CD14-positive monocyte (primary cell): ENCODE measurements around the gene TAPT1. TPM values are rescaled to one million over a fixed set of nuclear protein-coding genes. Genes with fewer than 3 reads are reported as not detected.
A peak's percentile ranks its signal among the peaks of the same experiment; 100 is the strongest.

Experiments used
- DNase-seq, 3 donors: peaks; one replicate each; pipeline ENCODE4 v3.0.0-alpha.2; 2011 to 2022
- H2AFZ ChIP-seq: 2 replicates; pipeline ENCODE4 v1.6.0; 2012; ENCODE audit warnings: mild to moderate bottlenecking, low read depth, low read length, inconsistent platforms; ENCODE audit not compliant: insufficient read depth, poor library complexity, severe bottlenecking
- H3K27ac ChIP-seq, 2 donors: 1 replicate in 1 of 2; 2 replicates in 1 of 2; pipeline ENCODE4 v1.5.1; 2012 to 2013; ENCODE audit warnings: low read length in 2 of 2, control low read depth in 1 of 2, inconsistent platforms in 1 of 2, low read depth in 1 of 2, mild to moderate bottlenecking in 1 of 2
- H3K27me3 ChIP-seq, 2 donors: one replicate each; pipeline versions ENCODE4 v1.6.0 to v1.6.1; 2011 to 2013; ENCODE audit warnings: low read length in 2 of 2; ENCODE audit not compliant: control insufficient read depth in 2 of 2, insufficient read depth in 2 of 2
- H3K36me3 ChIP-seq, 2 donors: replicated peaks in 1 of 2; 1 replicate in 1 of 2; 2 replicates in 1 of 2; pipeline versions ENCODE4 v1.5.1 to v1.6.1; 2012 to 2013; ENCODE audit warnings: low read length in 2 of 2, control low read depth in 1 of 2, inconsistent platforms in 1 of 2, mild to moderate bottlenecking in 1 of 2; ENCODE audit not compliant: insufficient read depth in 2 of 2, control insufficient read depth in 1 of 2
- H3K4me1 ChIP-seq, 2 donors: 1 replicate in 1 of 2; 2 replicates in 1 of 2; pipeline versions ENCODE4 v1.5.1 to v1.6.1; 2012 to 2013; ENCODE audit warnings: low read length in 2 of 2, control low read depth in 1 of 2, inconsistent platforms in 1 of 2, mild to moderate bottlenecking in 1 of 2, moderate library complexity in 1 of 2; ENCODE audit not compliant: insufficient read depth in 2 of 2, control insufficient read depth in 1 of 2
- H3K4me2 ChIP-seq: replicated peaks from 2 replicates; pipeline ENCODE3; 2012; ENCODE audit warnings: low read length, moderate library complexity, mild to moderate bottlenecking; ENCODE audit not compliant: poor library complexity, severe bottlenecking; ENCODE audit errors: extremely low read depth
- H3K4me3 ChIP-seq, 3 experiments: fragments of 200-600 bp in 1 of 3; sonication (generic) in 1 of 3; replicated peaks in 1 of 3; 1 replicate in 2 of 3; 2 replicates in 1 of 3; pipeline ENCODE4 v1.5.1; 2011 to 2013; ENCODE audit warnings: low read length in 3 of 3, mild to moderate bottlenecking in 3 of 3, control low read depth in 2 of 3, low read depth in 2 of 3, inconsistent platforms in 1 of 3, moderate library complexity in 1 of 3
- H3K79me2 ChIP-seq: 2 replicates; pipeline ENCODE4 v1.6.0; 2012; ENCODE audit warnings: mild to moderate bottlenecking, control low read depth, inconsistent platforms, low read length, moderate library complexity; ENCODE audit not compliant: insufficient read depth
- H3K9ac ChIP-seq: 2 replicates; pipeline ENCODE4 v1.6.0; 2017; ENCODE audit warnings: low read length, mild to moderate bottlenecking; ENCODE audit not compliant: insufficient read depth, poor library complexity, severe bottlenecking
- H3K9me3 ChIP-seq, 2 donors: replicated peaks in 1 of 2; 1 replicate in 1 of 2; 2 replicates in 1 of 2; pipeline versions ENCODE4 v1.5.1 to v1.6.1; 2012 to 2013; ENCODE audit warnings: low read length in 2 of 2, control low read depth in 1 of 2; ENCODE audit not compliant: control insufficient read depth in 1 of 2, insufficient read depth in 1 of 2
- H4K20me1 ChIP-seq: 2 replicates; pipeline ENCODE4 v1.6.0; 2012; ENCODE audit warnings: mild to moderate bottlenecking, low read length, control low read depth, moderate library complexity; ENCODE audit not compliant: insufficient read depth
- H3K27ac Mint-ChIP-seq, 7 donors: one replicate each; pipeline ENCODE4 v1.8.0; 2020; ENCODE audit warnings: mild to moderate bottlenecking in 7 of 7, mixed read lengths in 7 of 7, moderate library complexity in 6 of 7, inconsistent platforms in 2 of 7
- H3K27me3 Mint-ChIP-seq, 3 donors: one replicate each; pipeline ENCODE4 v1.8.0; 2021 to 2022; ENCODE audit warnings: low read depth in 3 of 3, mild to moderate bottlenecking in 3 of 3, mixed read lengths in 3 of 3, moderate library complexity in 3 of 3, inconsistent platforms in 1 of 3
- H3K36me3 Mint-ChIP-seq, 2 donors: one replicate each; pipeline ENCODE4 v1.8.0; 2020; ENCODE audit warnings: mixed read lengths in 2 of 2, inconsistent platforms in 1 of 2, mild to moderate bottlenecking in 1 of 2
- H3K4me1 Mint-ChIP-seq: one replicate; pipeline ENCODE4 v1.8.0; 2020; ENCODE audit warnings: mild to moderate bottlenecking, mixed read lengths
- H3K4me3 Mint-ChIP-seq, 2 donors: one replicate each; pipeline ENCODE4 v1.8.0; 2020; ENCODE audit warnings: mild to moderate bottlenecking in 2 of 2, mixed read lengths in 2 of 2, moderate library complexity in 1 of 2
- H3K9me3 Mint-ChIP-seq, 7 donors: one replicate each; pipeline ENCODE4 v1.8.0; 2020 to 2022; ENCODE audit warnings: mixed read lengths in 7 of 7, mild to moderate bottlenecking in 6 of 7, moderate library complexity in 6 of 7, inconsistent platforms in 2 of 7
- CTCF ChIP-seq: fragments of 200-600 bp; IDR thresholded peaks from one replicate; pipeline ENCODE4 v1.8.0; 2022; ENCODE audit warnings: antibody characterized with exemption, mild to moderate bottlenecking
- WGBS: methylation state at CpG from one replicate; pipeline ENCODE4 v1.1.5; 2013; ENCODE audit warnings: missing lambda C conversion rate; ENCODE audit not compliant: insufficient coverage; 5-methylcytosine and 5-hydroxymethylcytosine counted together
- intact Hi-C, 2 donors: fragments of 100-400 bp; cut with micrococcal nuclease; formaldehyde crosslinking; loops; one replicate each; pipeline versions ENCODE4 v1.15.0 to v1.15.1; 2023
- polyA plus RNA-seq, 3 donors: library from polyadenylated mRNA; depleted of rRNA in 1 of 3; unstranded in 2 of 3; stranded (reverse) in 1 of 3; fragments of 300-500 nt in 2 of 3; fragments of >200 nt in 1 of 3; fragmentation: Illumina TruSeq in 2 of 3; gene quantifications; 1 replicate in 2 of 3; 2 replicates in 1 of 3; pipeline ENCODE4 v1.2.3, GENCODE V29; 2012 to 2021

TAPT1 gene
- polyA plus RNA-seq, 3 donors = 15.2 to 18.4 (median 16.0) TPM

- Mint-ChIP-seq H3K4me1 (peaks cover 8% of the 10 kb centered on the region), H3K27ac (no peak overlapping the region), H3K4me3 (no peak overlapping the region), H3K36me3 (peaks cover 0 to 6% of the 10 kb centered on the region in 2 donors), H3K27me3 (no peaks in the 10 kb centered on the region), H3K9me3 (no peaks in the 10 kb centered on the region)
- WGBS = no CpG with 5 or more reads among the region's 4 CpGs
- H4K20me1 ChIP-seq = no peaks in the 10 kb centered on the region
- no peaks in the 10 kb centered on the region for H3K9me3 ChIP-seq
- no peaks in the 10 kb centered on the region for H3K36me3 ChIP-seq
- H3K27ac ChIP-seq = no peak overlapping the region
- no peaks in the 10 kb centered on the region for H3K79me2 ChIP-seq
- no peak overlapping the region for H2AFZ ChIP-seq
- H3K27me3 ChIP-seq = no peaks in the 10 kb centered on the region
- no peak overlapping the region for H3K4me3 ChIP-seq
- TF ChIP-seq CTCF = no peak
- DNase-seq = no peak
- intact Hi-C loops = loop anchor here in 1 of 2 donors (5.0 kb wide), 1 partner anchor 65 kb away; no protein-coding TSS in a partner anchor
- no peak overlapping the region for H3K9ac ChIP-seq
- H3K4me2 ChIP-seq = no peak overlapping the region
- no peaks in the 10 kb centered on the region for H3K4me1 ChIP-seq
These were observed 35.9 kb upstream of the TAPT1 start for GRCh38 chr4:16262188-16262587.

GRCh38 chr4:16261313-16261878, 35.1 kb upstream of the TAPT1 start:
- no peak overlapping the region for H3K4me2 ChIP-seq
- intact Hi-C loops = loop anchor here in 1 of 2 donors (5.0 kb wide), 1 partner anchor 64 kb away; no protein-coding TSS in a partner anchor
- no peak overlapping the region for H3K4me3 Mint-ChIP-seq

More at GRCh38 chr4:16261313-16261878, 35.1 kb upstream of the TAPT1 start:
- Histone ChIP-seq H3K4me1 (no peaks in the 10 kb centered on the region), H3K9me3 (peaks cover 0 to 3% of the 10 kb centered on the region in 2 donors), H3K27me3 (no peaks in the 10 kb centered on the region), H3K4me3 (no peak overlapping the region), H3K79me2 (no peaks in the 10 kb centered on the region), H2AFZ (no peak overlapping the region), H4K20me1 (no peaks in the 10 kb centered on the region), H3K36me3 (peaks cover 0 to 2% of the 10 kb centered on the region in 2 donors), H3K9ac (no peak overlapping the region), H3K27ac (no peak overlapping the region)
- WGBS = 81% methylated on average over 2 of the region's 5 CpGs
- no peak for TF ChIP-seq CTCF
- H3K27ac Mint-ChIP-seq = peak overlapping the region in 1 of 7 donors; percentile 8
- H3K4me1 Mint-ChIP-seq = peaks cover 8% of the 10 kb centered on the region
- H3K9me3 Mint-ChIP-seq = peaks cover 0 to 2% (median under 1%) of the 10 kb centered on the region in 7 donors
- H3K27me3 Mint-ChIP-seq = no peaks in the 10 kb centered on the region
- peaks cover 3 to 9% of the 10 kb centered on the region in 2 donors for H3K36me3 Mint-ChIP-seq
- no peak for DNase-seq
